Effector memory CD8-positive, alpha-beta T cell (primary cell): ENCODE results near the gene ACAA1.
"Not testable (repeated sequence)": the region's sequence is repeated elsewhere in the genome, so short reads cannot be mapped to it uniquely, and the experiment has no call there.

ENCODE experiments used
- ATAC-seq: fragments of 150-1000 bp; cut with Tn5 transposase; replicated peaks from 2 replicates; pipeline ENCODE4 v1.10.0; 2021; ENCODE audit warnings: mild to moderate bottlenecking, moderate library complexity
- DNase-seq, 3 experiments: peaks; one replicate each; pipeline ENCODE4 v3.0.0; 2021
- H3K27ac Mint-ChIP-seq, 2 donors: one replicate each; pipeline ENCODE4 v1.8.0; 2022; ENCODE audit warnings: mild to moderate bottlenecking in 2 of 2, mixed read lengths in 2 of 2, moderate library complexity in 2 of 2
- H3K27me3 Mint-ChIP-seq, 2 donors: one replicate each; pipeline ENCODE4 v1.8.0; 2022; ENCODE audit warnings: mixed read lengths in 2 of 2
- H3K36me3 Mint-ChIP-seq: one replicate; pipeline ENCODE4 v1.8.0; 2022; ENCODE audit warnings: mild to moderate bottlenecking, moderate library complexity, mixed read lengths; ENCODE audit not compliant: insufficient read depth
- H3K4me1 Mint-ChIP-seq, 2 donors: one replicate each; pipeline ENCODE4 v1.8.0; 2022; ENCODE audit warnings: low read depth in 2 of 2, mixed read lengths in 2 of 2
- H3K4me3 Mint-ChIP-seq, 2 donors: one replicate each; pipeline ENCODE4 v1.8.0; 2022; ENCODE audit warnings: mild to moderate bottlenecking in 2 of 2, mixed read lengths in 2 of 2, moderate library complexity in 2 of 2
- H3K9me3 Mint-ChIP-seq, 2 donors: one replicate each; pipeline ENCODE4 v1.8.0; 2022; ENCODE audit warnings: mixed read lengths in 2 of 2

The ACAA1 gene

DNA sequence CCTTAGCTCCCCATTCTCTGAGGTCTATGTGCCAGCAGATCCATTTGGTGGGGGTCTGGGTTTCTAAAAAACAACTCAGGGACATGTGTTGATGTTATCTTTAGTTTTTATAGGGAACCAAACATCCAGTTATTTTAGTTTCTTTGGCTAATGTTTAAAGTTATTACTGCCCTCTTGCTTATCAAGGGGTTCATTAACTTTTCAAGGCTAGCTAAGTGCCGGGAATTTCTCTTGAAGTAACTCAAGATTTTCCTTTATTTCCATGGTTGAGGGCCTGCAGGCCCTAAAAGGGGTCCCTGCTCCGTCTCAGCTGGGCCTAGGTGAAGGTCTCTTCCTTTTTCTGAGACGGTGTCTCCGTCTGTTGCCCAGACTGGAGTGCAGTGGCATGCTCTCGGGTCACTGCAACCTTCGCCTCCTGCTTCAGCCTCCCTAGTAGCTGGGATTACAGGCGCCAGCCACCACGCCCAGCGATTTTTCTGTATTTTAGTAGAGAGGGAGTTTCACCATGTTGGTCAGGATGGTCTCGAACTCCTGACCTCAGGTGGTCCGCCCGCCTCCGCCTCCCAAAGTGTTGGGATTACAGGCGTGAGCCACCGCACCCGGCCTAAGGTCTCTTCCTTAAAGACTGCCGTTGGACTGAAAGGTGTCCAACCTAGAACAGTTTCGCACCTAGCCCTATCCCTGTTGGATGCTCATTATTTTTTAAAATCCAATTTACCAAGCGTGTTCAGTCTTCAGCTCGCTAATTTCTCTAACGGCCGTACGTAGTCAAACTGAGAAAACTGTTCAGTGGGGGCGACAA, 27.1 kb upstream of the ACAA1 start:
- H3K4me1 Mint-ChIP-seq = peaks cover 26 to 39% of the 10 kb centered on the region in 2 donors
- H3K36me3 Mint-ChIP-seq = peaks cover 23% of the 10 kb centered on the region

GRCh38 chr3:38163117-38163840, 26.4 kb upstream of the ACAA1 start:
- Mint-ChIP-seq H3K36me3 (peaks cover 23% of the 10 kb centered on the region), H3K27me3 (no peaks in the 10 kb centered on the region), H3K4me3 (no peak overlapping the region), H3K27ac (no peak overlapping the region), H3K4me1 (peaks cover 23 to 31% of the 10 kb centered on the region in 2 donors), H3K9me3 (no peaks in the 10 kb centered on the region)
- ATAC-seq (no peak), DNase-seq (peak in 1 of 3 experiments; percentile 16)

More for the DNA sequence above, 27.1 kb upstream of the ACAA1 start:
- DNase-seq = no peak
- H3K27ac Mint-ChIP-seq = peak overlapping the region; percentile 99 to 100
- H3K4me3 Mint-ChIP-seq = peak overlapping the region; percentile 87 to 96
- H3K27me3 Mint-ChIP-seq = no peaks in the 10 kb centered on the region
- ATAC-seq = no peak
- no peaks in the 10 kb centered on the region for H3K9me3 Mint-ChIP-seq

- not testable (repeated sequence) for H3K27ac Mint-ChIP-seq, H3K27me3 Mint-ChIP-seq, H3K9me3 Mint-ChIP-seq
Measured at GRCh38 chr3:38160704-38161103, 23.8 kb upstream of the ACAA1 start.

GRCh38 chr3:38158472-38158871, 21.5 kb upstream of the ACAA1 start:
- no peaks in the 10 kb centered on the region for H3K27me3 Mint-ChIP-seq
- ATAC-seq = no peak
- H3K27ac Mint-ChIP-seq = no peak overlapping the region
- no peaks in the 10 kb centered on the region for H3K4me1 Mint-ChIP-seq
- DNase-seq = no peak
- no peaks in the 10 kb centered on the region for H3K36me3 Mint-ChIP-seq
- H3K9me3 Mint-ChIP-seq = no peaks in the 10 kb centered on the region
- no peak overlapping the region for H3K4me3 Mint-ChIP-seq

More at GRCh38 chr3:38160704-38161103, 23.8 kb upstream of the ACAA1 start:
- not testable (repeated sequence) for H3K4me1 Mint-ChIP-seq, ATAC-seq, H3K4me3 Mint-ChIP-seq, DNase-seq
- H3K36me3 Mint-ChIP-seq = peaks cover 13% of the 10 kb centered on the region

GRCh38 chr3:38157595-38157994, 20.7 kb upstream of the ACAA1 start:
- ATAC-seq = no peak
- Mint-ChIP-seq H3K4me3 (no peak overlapping the region), H3K4me1 (peaks cover 2 to 3% of the 10 kb centered on the region in 2 donors), H3K27me3 (no peaks in the 10 kb centered on the region), H3K9me3 (no peaks in the 10 kb centered on the region), H3K36me3 (no peaks in the 10 kb centered on the region), H3K27ac (no peak overlapping the region)
- no peak for DNase-seq

GRCh38 chr3:38157117-38157516, 20.2 kb upstream of the ACAA1 start:
- DNase-seq (no peak), ATAC-seq (no peak)
- Mint-ChIP-seq H3K27me3 (no peaks in the 10 kb centered on the region), H3K4me1 (peaks cover 2 to 3% of the 10 kb centered on the region in 2 donors), H3K27ac (peak overlapping the region in 1 of 2 donors; percentile 45), H3K9me3 (no peaks in the 10 kb centered on the region), H3K4me3 (no peak overlapping the region), H3K36me3 (no peaks in the 10 kb centered on the region)

- Mint-ChIP-seq H3K36me3 (no peaks in the 10 kb centered on the region), H3K9me3 (no peaks in the 10 kb centered on the region), H3K4me3 (no peak overlapping the region), H3K27ac (no peak overlapping the region), H3K27me3 (no peaks in the 10 kb centered on the region), H3K4me1 (peaks cover 13 to 16% of the 10 kb centered on the region in 2 donors)
- DNase-seq = no peak
- no peak for ATAC-seq
Measured at GRCh38 chr3:38155825-38156224, 18.9 kb upstream of the ACAA1 start.

DNA sequence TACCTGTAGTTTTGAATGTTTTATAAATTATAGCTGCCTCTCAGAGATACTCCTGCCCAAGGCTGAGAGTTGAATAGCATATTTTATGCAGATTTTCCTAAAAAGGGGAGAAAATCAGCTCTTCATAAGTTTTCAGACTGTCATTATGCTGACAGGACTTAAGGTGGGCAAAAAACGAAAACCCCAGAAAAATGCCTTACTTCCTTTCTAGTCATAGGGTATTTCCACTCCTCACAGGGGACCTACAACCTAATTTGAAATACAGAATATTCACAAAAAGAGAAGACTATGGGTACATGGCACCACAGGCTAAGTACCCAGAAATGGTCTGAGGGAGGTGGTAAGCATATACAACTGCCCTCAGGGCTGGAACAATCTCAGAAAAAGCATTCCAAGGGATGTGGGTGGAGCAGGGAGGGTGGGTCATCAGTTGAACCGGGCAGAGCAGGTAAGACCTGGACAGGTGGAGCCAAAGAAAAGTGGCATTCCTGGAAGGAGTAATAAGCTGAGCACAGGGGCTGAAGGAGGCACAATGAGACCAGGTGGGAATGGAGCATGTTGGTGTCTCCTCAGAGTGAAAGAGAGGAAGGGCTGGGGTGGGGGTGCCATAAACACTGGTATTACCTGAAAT, 17.8 kb upstream of the ACAA1 start:
- no peaks in the 10 kb centered on the region for H3K27me3 Mint-ChIP-seq
- H3K9me3 Mint-ChIP-seq = no peaks in the 10 kb centered on the region
- DNase-seq (no peak), ATAC-seq (no peak)
- H3K4me3 Mint-ChIP-seq = no peak overlapping the region
- no peaks in the 10 kb centered on the region for H3K36me3 Mint-ChIP-seq
- H3K27ac Mint-ChIP-seq = no peak overlapping the region
- H3K4me1 Mint-ChIP-seq = peaks cover 13 to 19% of the 10 kb centered on the region in 2 donors

- Mint-ChIP-seq H3K4me1 (peaks cover 13 to 19% of the 10 kb centered on the region in 2 donors), H3K27me3 (no peaks in the 10 kb centered on the region), H3K9me3 (no peaks in the 10 kb centered on the region), H3K27ac (no peak overlapping the region), H3K4me3 (no peak overlapping the region), H3K36me3 (no peaks in the 10 kb centered on the region)
- no peak for DNase-seq
- no peak for ATAC-seq
Measured at GRCh38 chr3:38154033-38154494, 17.1 kb upstream of the ACAA1 start.

DNA sequence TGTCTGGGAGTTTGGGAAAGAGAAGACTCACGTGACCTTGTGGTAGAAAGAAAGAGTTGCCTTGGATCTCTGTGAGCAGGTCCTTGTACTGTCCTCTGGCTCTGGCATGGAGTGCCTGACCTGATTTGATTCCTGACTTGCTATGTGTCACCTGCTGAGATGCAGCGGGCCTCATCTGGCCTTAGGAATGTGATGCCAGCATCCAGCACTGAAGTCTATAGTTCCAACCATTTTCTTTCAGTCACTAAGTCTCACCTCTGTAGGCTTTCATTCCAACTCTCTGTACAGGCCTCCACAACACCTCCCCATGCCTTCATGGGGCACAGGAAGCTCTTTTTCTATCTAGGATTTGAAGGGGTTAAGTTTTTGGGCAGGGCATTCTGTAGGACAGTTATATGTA, 16.3 kb upstream of the ACAA1 start:
- H3K27ac Mint-ChIP-seq = no peak overlapping the region
- no peaks in the 10 kb centered on the region for H3K9me3 Mint-ChIP-seq
- H3K27me3 Mint-ChIP-seq = no peaks in the 10 kb centered on the region
- no peak overlapping the region for H3K4me3 Mint-ChIP-seq
- H3K36me3 Mint-ChIP-seq = no peaks in the 10 kb centered on the region
- ATAC-seq (no peak), DNase-seq (no peak)
- H3K4me1 Mint-ChIP-seq = peaks cover 13 to 19% of the 10 kb centered on the region in 2 donors

DNA sequence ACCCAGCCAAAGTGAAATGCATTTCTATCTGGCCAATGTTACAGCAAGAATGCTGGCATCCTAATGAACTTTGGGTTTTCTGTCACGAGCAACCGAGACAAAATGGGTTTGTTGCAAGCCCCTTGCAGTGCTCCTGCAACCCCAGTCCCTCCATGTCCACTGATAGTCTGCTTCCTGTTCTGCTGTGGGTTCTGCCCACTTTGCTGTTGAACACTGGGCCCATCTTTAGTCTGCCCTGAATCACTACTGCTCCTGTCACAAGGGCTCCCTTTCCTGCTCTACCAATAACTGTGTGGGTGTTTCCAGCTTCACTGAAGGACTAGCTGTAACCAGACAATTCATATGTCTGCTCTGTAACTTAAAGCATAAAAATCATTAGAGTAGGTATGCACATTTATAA, 15.7 kb upstream of the ACAA1 start:
- H3K27me3 Mint-ChIP-seq = no peaks in the 10 kb centered on the region
- H3K27ac Mint-ChIP-seq = no peak overlapping the region
- DNase-seq (no peak), ATAC-seq (no peak)
- no peaks in the 10 kb centered on the region for H3K9me3 Mint-ChIP-seq
- peaks cover 4% of the 10 kb centered on the region for H3K36me3 Mint-ChIP-seq
- H3K4me3 Mint-ChIP-seq = no peak overlapping the region
- H3K4me1 Mint-ChIP-seq = peaks cover 13 to 19% of the 10 kb centered on the region in 2 donors

DNA sequence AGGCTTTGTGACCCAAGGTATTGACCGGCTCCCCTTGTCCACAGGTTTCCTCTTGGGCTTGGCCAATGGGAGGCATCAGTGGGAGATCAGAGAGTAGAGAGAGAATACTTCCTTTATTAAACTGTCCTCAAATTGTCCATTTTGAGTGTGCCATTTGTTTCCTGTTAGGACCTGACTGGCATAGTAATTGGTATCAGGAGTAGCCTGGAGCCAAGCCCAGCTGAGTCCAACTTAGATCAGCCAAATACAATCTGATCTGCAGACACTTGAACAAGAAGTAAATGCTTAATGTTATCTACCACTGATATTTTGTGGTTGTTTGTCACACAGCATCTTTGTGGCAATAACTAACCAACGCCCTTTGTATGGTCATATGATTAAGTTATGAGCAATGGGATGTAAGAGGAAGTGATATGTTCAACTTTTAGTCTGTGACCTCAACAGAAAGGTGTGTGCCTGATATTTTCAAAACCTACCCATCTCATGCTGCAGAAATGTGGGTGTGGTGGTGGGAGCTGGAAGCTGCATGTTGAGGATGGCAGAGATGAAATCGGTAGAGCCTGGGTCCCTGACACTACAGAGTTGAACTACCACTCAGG, 14.8 kb upstream of the ACAA1 start:
- Mint-ChIP-seq H3K36me3 (peaks cover 4% of the 10 kb centered on the region), H3K4me3 (peak overlapping the region; percentile 17 to 58), H3K4me1 (peaks cover 13 to 19% of the 10 kb centered on the region in 2 donors), H3K27ac (peak overlapping the region; percentile 91 to 92), H3K9me3 (peaks cover 0 to 3% of the 10 kb centered on the region in 2 donors), H3K27me3 (no peaks in the 10 kb centered on the region)
- DNase-seq (peak in 1 of 3 experiments; percentile 12), ATAC-seq (peak; percentile 96)
